ENCODE data around the gene GJD3.

Gene GJD3

DNA sequence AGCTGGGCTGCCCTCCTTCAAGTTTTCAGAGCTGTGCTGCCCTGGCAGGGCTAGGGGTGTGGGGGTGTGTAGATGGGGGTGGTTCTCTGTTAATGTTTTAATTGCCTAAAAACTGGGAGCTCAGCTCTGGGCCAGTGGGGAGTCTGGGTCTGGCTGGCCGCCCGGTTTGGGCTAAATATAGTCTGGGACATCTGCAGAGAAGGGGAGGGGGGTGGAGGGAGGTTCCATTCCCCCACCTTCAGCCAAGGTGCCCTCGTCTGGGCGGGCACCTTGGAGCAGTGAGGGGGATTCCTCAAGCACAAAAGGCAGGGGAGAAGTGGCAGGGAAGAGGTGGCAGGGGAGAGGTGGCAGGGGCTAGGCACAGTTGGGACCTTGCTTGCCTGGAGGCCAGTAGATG is 42.6 kb downstream of the GJD3 start:
- no peak for DNase-seq

GRCh38 chr17:40321524-40321929 is 43.0 kb downstream of the GJD3 start:
- DNase-seq: no peak

DNA sequence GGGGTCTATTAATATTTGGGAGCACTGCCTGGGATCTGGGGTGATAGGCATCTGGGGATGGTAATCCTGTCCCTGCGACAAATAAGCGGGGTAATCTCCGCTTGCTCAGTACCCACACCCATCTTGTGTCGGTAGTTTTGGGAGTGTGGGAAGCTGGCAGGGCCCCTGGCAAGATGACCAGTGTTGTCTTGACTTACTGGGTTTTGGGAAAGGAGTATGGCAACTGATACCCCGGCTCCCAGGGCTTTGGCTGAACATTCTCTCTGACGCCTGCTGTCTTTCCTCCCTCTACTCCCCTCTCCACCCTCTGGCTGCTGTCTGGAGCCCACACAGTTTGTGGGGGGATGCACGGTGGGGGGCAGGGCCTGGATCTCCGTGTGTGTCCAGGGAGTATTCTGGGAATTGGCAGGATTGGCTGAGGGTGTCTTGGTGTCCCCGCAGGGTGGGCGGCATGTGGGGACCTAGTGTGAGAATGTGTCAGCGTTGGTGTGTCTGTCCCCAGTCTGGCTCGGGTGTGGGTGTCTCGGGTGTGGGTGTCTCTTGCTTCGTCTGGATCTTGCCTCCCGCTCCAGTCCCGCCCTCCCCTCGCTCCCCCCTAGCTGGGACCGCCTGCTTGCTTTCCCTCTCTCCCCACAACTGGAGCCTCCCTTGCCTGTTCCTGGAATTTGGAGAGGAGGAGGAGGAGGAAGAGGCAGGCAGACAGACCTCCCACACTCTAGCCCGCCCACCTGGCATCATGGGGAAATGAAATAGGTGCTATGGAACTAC is 43.6 kb downstream of the GJD3 start:
- no peak for DNase-seq

DNA sequence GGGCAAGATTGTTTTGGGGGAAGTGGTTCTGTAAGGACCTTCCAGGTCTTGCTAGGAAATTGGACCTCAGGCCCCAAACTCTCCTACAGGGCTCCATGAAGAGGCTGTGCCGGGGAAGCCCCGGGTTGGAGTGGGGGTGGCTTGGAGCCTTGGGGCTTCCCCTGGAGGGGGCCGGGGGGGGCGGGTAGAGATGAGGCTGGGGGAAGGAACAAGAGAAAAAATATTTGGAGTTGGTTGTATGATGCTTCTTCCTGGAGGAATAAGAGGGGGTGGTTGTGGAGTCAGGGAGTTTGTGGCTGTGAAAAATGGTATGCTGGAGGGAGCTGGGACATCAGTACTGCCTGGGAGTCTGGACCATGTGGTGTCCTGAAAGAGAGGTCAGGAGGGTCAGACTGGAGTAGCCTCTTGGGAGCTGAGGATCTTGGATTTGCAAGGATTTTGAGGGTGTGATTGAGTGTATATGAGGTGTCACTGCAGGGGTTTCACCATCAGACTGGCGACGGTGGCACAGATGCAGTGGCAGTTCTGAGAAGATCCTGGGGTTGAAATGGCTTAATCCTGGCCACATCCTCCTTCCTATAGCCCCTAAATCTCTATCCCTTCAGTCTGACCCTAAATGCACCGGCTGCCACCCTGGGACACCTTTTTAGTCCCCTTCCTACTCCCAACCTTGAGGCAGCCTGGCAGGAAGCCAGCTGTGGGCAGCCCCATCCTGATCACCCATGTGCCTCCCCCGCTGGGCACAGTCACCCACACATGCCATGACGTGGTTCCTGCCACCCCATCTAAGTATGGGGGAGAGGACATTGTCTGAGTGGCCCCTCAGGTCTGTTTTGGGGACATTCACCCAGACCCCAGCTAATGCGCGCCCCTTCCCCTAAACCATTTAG is 44.6 kb downstream of the GJD3 start:
- DNase-seq: no peak

- no peak for DNase-seq
Observed at GRCh38 chr17:40318830-40319391, 45.6 kb downstream of the GJD3 start.

GRCh38 chr17:40317880-40318829 is 46.4 kb downstream of the GJD3 start:
- DNase-seq: no peak

- no peak for DNase-seq
Observed at GRCh38 chr17:40317345-40317873, 47.1 kb downstream of the GJD3 start.

- DNase-seq: no peak
Observed at GRCh38 chr17:40316571-40317344, 47.8 kb downstream of the GJD3 start.

DNA sequence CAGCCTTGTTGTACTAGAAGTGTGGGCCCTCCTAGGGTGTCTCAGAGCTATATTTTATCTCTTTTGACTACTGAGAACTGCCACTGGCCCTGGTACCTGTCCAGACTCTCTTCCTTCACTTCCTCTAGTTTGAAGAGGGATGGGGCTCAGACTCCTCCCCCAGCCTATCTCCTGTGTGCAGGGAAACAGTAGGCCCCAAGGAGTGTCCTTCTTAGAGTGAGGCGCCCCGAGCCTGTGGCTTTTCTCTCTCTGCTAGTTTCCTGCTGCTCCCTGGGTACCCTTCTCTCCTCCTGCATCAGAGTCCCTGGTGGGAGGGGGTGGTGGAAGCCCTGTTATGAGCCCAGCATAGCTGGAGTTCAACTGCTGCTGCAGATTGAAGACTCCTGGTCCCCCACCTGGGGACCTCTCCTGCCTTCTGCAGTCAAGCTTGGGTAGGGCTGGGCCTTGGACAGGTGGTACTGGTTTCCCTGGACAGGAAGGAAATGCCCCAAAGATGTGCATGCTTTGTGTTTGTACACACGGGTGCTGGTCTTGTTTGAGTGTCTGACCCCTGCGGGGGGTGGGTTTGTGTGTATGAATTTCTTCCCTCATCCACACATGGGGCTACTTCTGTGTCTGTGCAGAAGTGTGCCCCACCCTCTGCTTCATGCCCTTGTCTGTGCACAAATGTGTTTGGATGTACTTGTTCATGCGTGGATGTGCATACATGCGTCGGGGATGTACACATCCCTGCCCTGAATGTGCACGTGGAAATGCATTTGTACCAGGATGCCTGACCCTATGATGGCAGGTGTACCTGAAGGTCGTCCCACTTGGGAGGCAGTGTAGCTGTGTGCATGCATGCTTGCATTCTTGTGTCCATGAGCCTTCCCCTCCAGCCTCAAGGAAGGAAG is 48.6 kb downstream of the GJD3 start:
- DNase-seq: no peak

DNA sequence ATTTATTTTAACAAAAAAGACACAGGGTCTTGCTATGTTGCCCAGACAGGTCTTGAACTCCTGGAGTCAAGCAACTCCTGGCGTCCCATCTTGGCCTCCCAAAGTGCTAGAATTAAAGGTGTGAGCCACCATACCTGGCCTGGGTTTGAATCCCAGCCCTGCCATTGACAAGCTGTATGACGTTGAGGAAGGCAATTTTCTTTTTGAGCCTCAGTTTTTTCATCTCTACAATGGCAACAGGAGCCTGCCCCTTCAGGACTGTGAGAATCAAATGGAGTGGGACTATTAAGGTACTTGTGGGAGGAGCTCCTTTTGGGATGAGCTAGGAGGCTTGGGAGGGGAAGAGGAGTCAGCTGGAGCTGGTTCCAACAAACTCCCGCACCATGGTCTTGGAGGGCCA is 49.3 kb downstream of the GJD3 start:
- no peak for DNase-seq

DNA sequence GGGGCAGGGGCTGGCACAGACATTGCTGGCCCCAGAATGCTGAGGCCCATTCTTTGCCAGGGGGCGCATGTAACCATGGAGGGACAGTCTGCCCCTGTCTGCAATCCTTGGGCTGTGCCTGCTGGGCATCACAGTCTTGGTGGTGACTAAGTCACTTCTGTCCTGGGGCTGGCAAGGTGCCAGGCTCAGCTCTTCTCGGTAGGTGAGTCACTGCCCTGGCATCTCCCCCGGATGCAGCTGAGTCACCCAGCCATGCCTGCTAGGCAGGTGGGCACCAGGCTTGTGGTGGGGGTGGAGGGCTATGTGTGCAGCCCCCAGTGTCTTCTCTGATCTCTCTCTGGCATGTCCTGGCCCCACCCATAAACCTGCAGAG is 50.0 kb downstream of the GJD3 start:
- no peak for DNase-seq

DNA sequence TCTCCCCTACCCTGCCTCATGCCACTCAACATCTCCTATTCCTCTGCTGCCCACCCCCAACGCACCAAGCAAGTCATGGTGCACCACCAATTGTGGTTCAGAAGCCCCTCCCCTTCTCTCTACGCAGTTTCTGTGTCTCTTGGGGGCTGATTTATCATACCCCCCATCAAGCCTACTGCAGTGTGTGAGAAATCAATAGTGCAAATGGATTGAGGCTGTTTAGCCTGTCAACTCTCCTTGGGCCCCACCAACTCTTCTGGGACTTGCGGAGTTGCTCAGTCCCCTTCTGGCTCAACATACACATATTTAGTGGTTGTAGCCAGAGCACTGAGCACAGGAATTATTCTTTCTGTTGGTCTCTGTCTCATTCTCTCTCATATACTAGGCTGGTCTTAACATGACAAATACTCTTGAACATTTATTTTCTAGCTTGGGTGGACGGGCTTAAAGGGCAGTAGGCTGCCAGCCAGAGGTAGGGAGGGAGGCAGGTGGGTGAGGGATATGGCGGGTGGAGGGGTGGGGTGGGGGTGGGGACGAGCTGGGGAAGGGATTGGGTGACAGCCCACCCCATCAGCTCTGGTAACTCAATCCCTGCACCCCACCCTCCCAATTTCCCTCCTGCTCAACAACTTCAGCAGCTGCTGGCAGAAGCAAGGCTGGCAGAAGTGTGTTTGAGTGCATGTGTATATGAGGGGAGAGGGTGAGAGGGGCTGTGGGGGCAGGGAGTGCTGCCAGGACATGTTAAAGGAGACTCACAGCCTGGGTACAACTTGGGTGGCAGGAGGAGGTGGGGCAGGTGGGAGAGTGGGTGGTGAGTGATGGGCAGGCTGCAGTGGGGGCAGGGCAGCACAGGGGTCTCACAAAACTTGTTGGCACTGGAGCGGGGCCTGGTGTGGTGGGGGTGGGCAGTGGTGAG is 50.6 kb downstream of the GJD3 start:
- DNase-seq: no peak

Data from cortex of kidney (tissue), 1 donor.